Stimulated activated CD4-positive, alpha-beta T cell treated with anti-CD3 and anti-CD28 coated beads, Interleukin-4, amount 100 ng/mL, for 48 hours (primary cell): Measurements from ENCODE around the gene PATL1.

ENCODE experiments used
- DNase-seq, 2 donors: peaks; one replicate each; pipeline ENCODE4 v3.0.0-alpha.2; 2020; ENCODE audit warnings: low read depth in 2 of 2

Gene PATL1

DNA sequence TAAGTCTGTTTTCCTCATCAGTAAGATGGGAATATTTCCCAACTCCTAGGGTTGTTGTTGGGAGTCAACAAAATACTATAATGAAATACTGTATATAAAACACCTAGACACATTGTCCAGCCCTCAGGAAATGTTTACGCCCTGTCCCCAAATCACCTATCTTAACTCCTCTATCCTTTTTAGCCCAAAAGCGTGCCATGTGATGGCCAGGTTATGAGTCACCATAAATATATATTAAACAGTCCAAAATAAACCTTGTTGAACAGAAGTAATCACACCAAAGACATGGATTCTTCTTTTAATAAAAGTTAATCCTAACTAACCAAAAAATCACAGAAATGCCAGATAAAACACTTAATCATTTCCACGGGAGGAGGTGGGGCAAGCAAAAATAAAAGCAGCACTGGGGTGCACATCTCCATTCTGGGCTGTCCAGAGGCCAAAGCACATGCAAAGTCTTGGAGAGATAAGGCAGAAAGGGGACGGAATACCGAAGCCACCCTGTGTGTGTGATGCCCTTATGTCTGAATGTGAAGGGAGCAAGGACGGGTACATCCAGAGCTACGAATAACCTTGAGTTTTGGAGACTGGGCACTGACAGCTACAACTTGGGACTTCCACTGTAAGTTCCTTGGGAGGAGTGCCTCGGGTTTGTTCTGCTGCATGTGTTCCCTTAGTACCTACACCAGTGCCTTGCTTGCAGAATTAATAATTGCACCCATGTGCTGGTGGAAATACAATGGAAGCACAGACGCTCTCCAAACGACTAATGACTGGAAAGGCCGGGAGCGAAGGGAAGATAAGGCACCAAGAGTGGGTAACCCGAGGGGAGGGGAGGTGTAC, 54.3 kb downstream of the PATL1 start:
- no peak for DNase-seq

DNA sequence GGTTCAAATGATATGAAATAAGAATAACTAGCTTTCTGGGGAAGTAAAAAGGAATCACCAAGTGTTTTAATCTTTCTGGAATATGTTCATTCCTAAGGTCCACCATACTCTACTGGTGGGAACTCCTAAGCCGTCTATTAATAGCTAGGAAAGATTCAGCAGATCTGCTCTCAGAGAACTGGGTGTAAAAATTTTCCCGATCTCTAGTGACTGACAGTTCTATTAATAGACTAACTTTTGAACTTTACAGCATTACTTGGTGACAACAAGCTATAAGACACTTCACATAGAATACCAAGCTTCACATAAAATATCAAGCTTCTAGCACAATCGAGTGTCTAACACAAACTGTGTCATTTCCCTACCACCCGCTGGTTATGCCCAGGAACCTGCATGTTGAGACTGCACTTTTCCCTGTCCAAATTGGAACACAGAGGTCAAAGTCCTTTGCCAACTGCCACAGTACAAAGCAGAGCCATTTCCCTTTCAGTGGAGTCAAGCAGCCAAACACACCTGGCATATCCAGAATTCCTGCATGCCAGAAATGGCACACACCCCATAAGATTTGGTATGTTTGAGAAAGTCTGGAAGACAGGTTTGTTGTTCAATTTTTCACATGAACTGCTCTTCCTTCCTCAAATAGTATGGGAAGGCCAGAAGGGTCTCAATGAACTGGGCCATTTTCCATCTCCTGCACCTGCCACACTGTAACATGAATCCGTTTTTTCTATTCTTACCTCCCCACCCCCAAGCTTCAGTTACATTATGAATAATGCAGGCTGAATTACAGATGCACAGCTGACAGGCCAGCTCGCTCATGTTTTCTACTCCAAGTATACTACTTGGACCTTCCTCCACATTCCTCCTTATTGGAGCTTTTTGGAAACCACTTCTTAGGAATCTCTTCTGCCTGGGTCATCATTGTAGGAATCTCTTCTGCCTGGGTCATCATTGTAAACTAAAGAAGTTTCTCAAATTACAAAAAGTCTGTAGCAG, 57.0 kb downstream of the PATL1 start:
- no peak for DNase-seq

DNA sequence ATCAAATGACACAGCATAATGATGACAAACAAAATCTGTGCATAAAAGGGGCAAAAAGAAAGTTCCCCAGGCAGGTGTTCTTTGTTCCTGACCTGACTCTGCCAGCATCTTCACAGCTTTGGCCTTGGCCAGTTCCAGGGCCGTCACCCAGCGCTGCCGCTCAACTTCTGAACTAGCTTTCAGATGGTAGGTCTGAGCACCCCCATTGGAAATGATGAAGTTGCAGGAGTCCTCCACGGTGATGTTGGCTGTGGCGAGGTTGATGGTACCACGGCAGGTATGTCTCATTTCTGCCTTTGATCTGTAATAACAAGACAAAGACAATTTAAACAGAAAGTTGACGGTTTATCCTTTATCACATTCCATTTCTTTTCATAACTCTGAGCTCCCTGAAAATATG, 58.5 kb downstream of the PATL1 start:
- DNase-seq: peak in 1 of 2 donors; percentile 11

DNA sequence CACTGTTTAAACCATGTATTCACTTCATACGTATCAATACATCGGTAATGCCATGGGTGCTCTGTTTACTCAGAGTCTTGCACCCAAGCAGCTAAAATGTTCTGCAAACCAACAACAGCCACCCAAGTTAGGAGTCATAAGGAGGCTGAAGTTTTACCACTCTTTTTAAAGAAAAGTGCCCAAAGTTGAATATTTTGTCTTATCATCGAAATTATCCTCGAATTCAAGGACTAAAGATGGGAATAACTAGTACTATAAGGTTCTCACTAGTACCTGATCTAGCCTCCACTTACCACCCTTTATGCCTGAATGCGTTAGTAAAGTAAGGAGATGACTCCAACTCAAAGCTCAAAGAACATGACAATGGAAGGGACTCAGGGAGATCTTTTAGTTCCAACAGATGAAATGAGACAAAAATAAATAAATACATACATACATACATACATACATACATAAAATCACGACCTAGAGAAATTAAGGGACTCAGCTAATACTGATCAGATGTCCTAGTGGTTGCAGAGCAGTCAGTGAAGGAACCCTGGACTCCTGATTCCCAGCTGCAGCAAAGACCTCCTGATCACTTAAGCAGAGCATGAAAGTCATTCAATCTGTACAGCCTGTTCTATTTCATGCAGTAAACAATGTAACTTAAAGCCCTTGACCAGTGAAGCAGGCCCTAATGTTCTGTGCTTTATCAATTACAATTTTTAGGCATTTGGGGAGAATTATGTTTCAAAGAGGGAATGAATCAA, 61.0 kb downstream of the PATL1 start:
- DNase-seq: no peak

DNA sequence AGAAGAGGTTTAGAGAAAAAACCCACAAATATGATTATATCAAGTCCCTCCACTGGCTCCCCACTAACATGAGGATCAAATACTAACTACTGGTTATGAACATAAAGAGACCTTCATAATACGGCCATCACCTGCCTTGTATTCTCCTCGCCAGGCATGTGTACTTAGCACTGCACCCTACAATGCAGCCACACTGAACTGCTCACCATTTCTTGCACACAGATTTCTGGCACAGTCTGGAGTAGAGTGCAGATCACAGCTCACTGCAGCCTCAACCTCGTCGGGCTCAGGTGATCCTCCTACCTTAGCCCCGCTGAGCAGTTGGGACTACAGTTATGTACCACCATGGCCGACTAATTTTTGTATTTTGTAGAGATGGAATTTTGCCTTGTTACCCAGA, 66.4 kb downstream of the PATL1 start:
- DNase-seq: no peak

DNA sequence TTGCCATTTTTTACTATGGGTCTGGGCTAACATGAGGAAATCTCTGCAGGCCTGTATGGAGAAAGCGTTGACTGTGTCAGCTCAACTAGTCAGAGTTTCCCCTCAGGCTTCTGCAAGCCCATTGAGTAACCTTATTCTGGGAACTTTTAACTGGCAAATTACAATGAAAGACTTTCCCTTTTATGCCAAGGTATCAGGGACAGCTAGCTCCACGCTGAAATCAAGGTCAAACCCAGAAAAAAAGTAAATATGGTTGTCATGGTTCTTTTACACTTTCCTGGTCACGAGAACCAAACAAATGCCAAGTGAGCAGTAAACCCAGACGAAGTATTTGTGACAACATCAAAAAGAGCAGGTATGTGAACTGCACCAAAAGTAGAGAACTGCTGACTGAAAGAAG, 67.0 kb downstream of the PATL1 start:
- DNase-seq: no peak

GRCh38 chr11:59600636-59601035, 68.2 kb downstream of the PATL1 start:
- no peak for DNase-seq

GRCh38 chr11:59600234-59600633, 68.6 kb downstream of the PATL1 start:
- no peak for DNase-seq

DNA sequence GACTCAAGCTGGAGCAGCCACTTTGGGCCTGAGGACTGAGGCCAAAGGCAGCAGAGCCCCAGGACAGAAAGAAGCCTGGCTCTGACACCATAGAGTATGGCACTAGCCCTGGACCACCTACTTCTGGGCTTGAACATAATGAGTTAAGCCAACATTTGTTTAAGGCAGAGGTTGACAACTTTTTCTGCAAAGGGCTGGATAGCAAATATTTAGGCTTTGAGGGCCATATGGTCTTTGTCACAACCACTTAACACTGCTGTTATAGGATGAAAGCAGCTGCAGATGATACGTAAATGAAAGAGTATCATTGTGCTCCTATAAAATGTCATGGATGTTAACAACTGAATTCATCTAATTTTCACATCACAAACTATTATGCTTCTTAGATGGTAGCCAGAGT, 69.9 kb downstream of the PATL1 start:
- no peak for DNase-seq
